ENCODE data around the gene MAP3K7. TPM values are rescaled to one million over a fixed set of nuclear protein-coding genes. Genes with fewer than 3 reads are reported as not detected.

MAP3K7 gene
- total and polyA plus RNA-seq, 2 of the 13 experiments (the other 11 are each of a cell fraction or from before 2014, with no cell fraction given), result 24.1 to 24.4 TPM

DNA sequence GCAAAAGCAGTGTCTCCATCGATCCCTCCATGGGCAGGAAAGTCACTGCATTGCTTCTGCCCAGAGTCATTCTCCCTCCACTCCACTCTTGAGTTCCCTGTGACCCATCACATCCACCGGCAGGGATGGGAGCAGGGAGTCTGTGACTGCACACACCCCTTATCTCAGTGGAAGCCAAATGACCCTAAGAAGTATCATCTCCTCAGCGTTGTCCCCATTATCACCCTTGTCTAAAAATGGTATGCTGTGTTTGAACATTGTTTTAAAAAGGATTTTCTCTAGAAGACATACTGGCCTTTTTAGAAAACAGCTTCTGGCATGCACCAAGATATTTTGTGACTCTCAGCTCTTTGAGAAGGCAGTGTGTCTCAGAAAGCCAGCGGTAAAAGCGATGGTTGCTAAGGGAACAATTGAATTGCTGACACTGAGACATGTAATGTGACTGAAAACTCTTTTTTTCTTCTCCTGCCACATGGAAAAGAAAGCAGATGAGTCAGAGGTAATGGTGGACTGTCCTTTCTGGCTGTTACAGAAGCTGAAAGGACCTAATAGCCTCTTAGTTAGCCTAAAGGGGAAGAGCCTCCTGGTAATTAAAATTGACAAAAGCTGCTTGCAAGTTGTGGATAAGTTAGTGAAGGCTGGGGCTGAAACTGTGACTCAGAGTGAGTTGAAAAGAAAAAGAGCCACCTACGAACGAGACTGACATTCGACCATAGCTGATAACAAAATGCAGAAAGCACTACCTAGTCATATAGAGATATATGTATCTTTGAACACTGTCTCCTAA, 120.5 kb downstream of the MAP3K7 start (continued):
- no peak for TF ChIP-seq RNF219 (CRISPR knock-in tag; IDR thresholded peaks at IDR 0.05)
- no peak for TF ChIP-seq ZNF12 (CRISPR knock-in tag; IDR thresholded peaks at IDR 0.05)
- TF ChIP-seq KLF6 (CRISPR knock-in tag; IDR thresholded peaks at IDR 0.05), result no peak
- TF ChIP-seq, protein P1, sequence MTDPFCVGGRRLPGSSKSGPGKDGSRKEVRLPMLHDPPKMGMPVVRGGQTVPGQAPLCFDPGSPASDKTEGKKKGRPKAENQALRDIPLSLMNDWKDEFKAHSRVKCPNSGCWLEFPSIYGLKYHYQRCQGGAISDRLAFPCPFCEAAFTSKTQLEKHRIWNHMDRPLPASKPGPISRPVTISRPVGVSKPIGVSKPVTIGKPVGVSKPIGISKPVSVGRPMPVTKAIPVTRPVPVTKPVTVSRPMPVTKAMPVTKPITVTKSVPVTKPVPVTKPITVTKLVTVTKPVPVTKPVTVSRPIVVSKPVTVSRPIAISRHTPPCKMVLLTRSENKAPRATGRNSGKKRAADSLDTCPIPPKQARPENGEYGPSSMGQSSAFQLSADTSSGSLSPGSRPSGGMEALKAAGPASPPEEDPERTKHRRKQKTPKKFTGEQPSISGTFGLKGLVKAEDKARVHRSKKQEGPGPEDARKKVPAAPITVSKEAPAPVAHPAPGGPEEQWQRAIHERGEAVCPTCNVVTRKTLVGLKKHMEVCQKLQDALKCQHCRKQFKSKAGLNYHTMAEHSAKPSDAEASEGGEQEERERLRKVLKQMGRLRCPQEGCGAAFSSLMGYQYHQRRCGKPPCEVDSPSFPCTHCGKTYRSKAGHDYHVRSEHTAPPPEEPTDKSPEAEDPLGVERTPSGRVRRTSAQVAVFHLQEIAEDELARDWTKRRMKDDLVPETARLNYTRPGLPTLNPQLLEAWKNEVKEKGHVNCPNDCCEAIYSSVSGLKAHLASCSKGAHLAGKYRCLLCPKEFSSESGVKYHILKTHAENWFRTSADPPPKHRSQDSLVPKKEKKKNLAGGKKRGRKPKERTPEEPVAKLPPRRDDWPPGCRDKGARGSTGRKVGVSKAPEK (CRISPR knock-in tag; IDR thresholded peaks at IDR 0.05; ENCODE audit: borderline replicate concordance), result no peak
- TF ChIP-seq PAF1 (CRISPR knock-in tag; IDR thresholded peaks at IDR 0.05), result no peak
- TF ChIP-seq KAT2B (IDR thresholded peaks at IDR 0.05; ENCODE audit: borderline replicate concordance, low read depth, low read length), result no peak
- no peak for TF ChIP-seq RFX3 (CRISPR knock-in tag; IDR thresholded peaks at IDR 0.05)
- TF ChIP-seq MTF2 (CRISPR knock-in tag; IDR thresholded peaks at IDR 0.05; ENCODE audit: borderline replicate concordance), result no peak
- TF ChIP-seq HES4 (CRISPR knock-in tag; IDR thresholded peaks at IDR 0.05; ENCODE audit: borderline replicate concordance), result no peak
- TF ChIP-seq SIN3A (IDR thresholded peaks at IDR 0.05; ENCODE audit: borderline replicate concordance, low read depth, low read length), result no peak
- no peak for TF ChIP-seq NFIC (IDR thresholded peaks at IDR 0.05; ENCODE audit: low read length)
- TF ChIP-seq PRMT3 (CRISPR knock-in tag; IDR thresholded peaks at IDR 0.05; ENCODE audit: borderline replicate concordance, low read depth), result no peak
